IMR-90 (cell line): Measurements from ENCODE around the gene BYSL. TPM values are rescaled to one million over a fixed set of nuclear protein-coding genes. Genes with fewer than 3 reads are reported as not detected.

Experiments used
- ATAC-seq: fragments of 200-7000 bp; cut with Tn5 transposase; 2 replicates; pipeline ENCODE4 v1.9.1; 2020; ENCODE audit warnings: low read depth, mild to moderate bottlenecking, moderate library complexity
- BruUV-seq: library from RNA; stranded (reverse); fragments of 400-500 nt; replicated peaks from 2 replicates; lab custom pipeline; 2021; lab: Mats Ljungman, UMichigan
- CTCF ChIA-PET: fragments of 300-600 bp; formaldehyde crosslinking; extraction: SDS; loops from one replicate; lab custom pipeline; 2021; ENCODE audit warnings: antibody characterized with exemption; lab: Yijun Ruan, JAX
- POLR2A ChIA-PET: fragments of 300-600 bp; sonication (Branson Sonifier 250); formaldehyde crosslinking; loops from one replicate; lab custom pipeline; 2022; ENCODE audit warnings: antibody characterized with exemption; ENCODE audit not compliant: unreplicated experiment; lab: Charles Lee
- DNase-seq: peaks from one replicate; pipeline ENCODE4 v3.0.0; 2013
- H2AFZ ChIP-seq: replicated peaks from 2 replicates; pipeline ENCODE3; 2013; ENCODE audit warnings: low read length, mild to moderate bottlenecking; ENCODE audit not compliant: poor library complexity
- H2AK5ac ChIP-seq: 2 replicates; pipeline ENCODE4 v1.6.1; 2013; ENCODE audit warnings: low read depth, low read length, inconsistent platforms
- H2AK9ac ChIP-seq: replicated peaks from 2 replicates; pipeline ENCODE3; 2013; ENCODE audit warnings: mild to moderate bottlenecking, low read depth, low read length, moderate library complexity; ENCODE audit not compliant: poor library complexity
- H2BK120ac ChIP-seq: 2 replicates; pipeline ENCODE4 v1.6.1; 2013; ENCODE audit warnings: low read depth, low read length, inconsistent platforms
- H2BK15ac ChIP-seq: 3 replicates; pipeline ENCODE4 v1.6.1; 2013; ENCODE audit warnings: low read depth, low read length, inconsistent platforms
- H2BK20ac ChIP-seq: 2 replicates; pipeline ENCODE4 v1.6.1; 2013; ENCODE audit warnings: low read depth, mild to moderate bottlenecking, inconsistent platforms, low read length, moderate library complexity
- H2BK5ac ChIP-seq: 2 replicates; pipeline ENCODE4 v1.6.1; 2013; ENCODE audit warnings: mild to moderate bottlenecking, low read depth, low read length, inconsistent platforms; ENCODE audit not compliant: poor library complexity, severe bottlenecking
- H3K14ac ChIP-seq: replicated peaks from 2 replicates; pipeline ENCODE4 v1.6.1; 2013; ENCODE audit warnings: low read depth, low read length, inconsistent platforms
- H3K18ac ChIP-seq: 2 replicates; pipeline ENCODE4 v1.6.1; 2013; ENCODE audit warnings: low read depth, low read length, control low read depth
- H3K23ac ChIP-seq: 2 replicates; pipeline ENCODE4 v1.6.1; 2013; ENCODE audit warnings: low read depth, low read length, inconsistent platforms
- H3K27ac ChIP-seq: 2 replicates; pipeline ENCODE4 v1.5.1; 2013; ENCODE audit warnings: mild to moderate bottlenecking, control low read depth, low read length; ENCODE audit not compliant: insufficient read depth
- H3K27me3 ChIP-seq: 2 replicates; pipeline ENCODE4 v1.6.1; 2013; ENCODE audit warnings: low read length; ENCODE audit not compliant: control insufficient read depth, insufficient read depth
- H3K36me3 ChIP-seq: 2 replicates; pipeline ENCODE4 v1.6.1; 2013; ENCODE audit warnings: low read length, mixed read lengths; ENCODE audit not compliant: control insufficient read depth, insufficient read depth
- H3K4ac ChIP-seq: 2 replicates; pipeline ENCODE4 v1.6.1; 2013; ENCODE audit warnings: low read depth, low read length, inconsistent platforms
- H3K4me1 ChIP-seq: 2 replicates; pipeline ENCODE4 v1.6.1; 2013; ENCODE audit warnings: low read length, mixed read lengths; ENCODE audit not compliant: control insufficient read depth, insufficient read depth
- H3K4me2 ChIP-seq: 2 replicates; pipeline ENCODE4 v1.6.1; 2013; ENCODE audit warnings: low read depth, mild to moderate bottlenecking, control low read depth, low read length, moderate library complexity
- H3K4me3 ChIP-seq: 2 replicates; pipeline ENCODE4 v1.5.1; 2013; ENCODE audit warnings: low read depth, mild to moderate bottlenecking, control low read depth, low read length, moderate library complexity; ENCODE audit not compliant: insufficient read depth
- H3K56ac ChIP-seq: 2 replicates; pipeline ENCODE4 v1.6.1; 2013; ENCODE audit warnings: low read length, inconsistent platforms; ENCODE audit not compliant: insufficient read depth; ENCODE audit errors: extremely low read depth
- H3K79me1 ChIP-seq, 2 experiments: 2 replicates each; pipeline ENCODE4 v1.6.1; 2013; ENCODE audit warnings: low read length in 2 of 2, inconsistent platforms in 1 of 2, low read depth in 1 of 2
- H3K9ac ChIP-seq: 2 replicates; pipeline ENCODE4 v1.6.1; 2013; ENCODE audit warnings: low read depth, low read length, control low read depth
- H3K9me1 ChIP-seq: 2 replicates; pipeline ENCODE4 v1.6.1; 2013; ENCODE audit warnings: low read length, inconsistent platforms; ENCODE audit not compliant: insufficient read depth
- H3K9me3 ChIP-seq: 2 replicates; pipeline ENCODE4 v1.6.1; 2013; ENCODE audit warnings: low read length; ENCODE audit not compliant: control insufficient read depth, insufficient read depth
- H4K20me1 ChIP-seq: 2 replicates; pipeline ENCODE4 v1.6.1; 2013; ENCODE audit warnings: low read length, inconsistent platforms; ENCODE audit not compliant: insufficient read depth
- H4K5ac ChIP-seq: 2 replicates; pipeline ENCODE4 v1.6.1; 2013; ENCODE audit warnings: mild to moderate bottlenecking, low read depth, low read length, control low read depth
- H4K8ac ChIP-seq, 2 experiments: 2 replicates each; pipeline ENCODE4 v1.6.1; 2013; ENCODE audit warnings: low read depth in 2 of 2, low read length in 2 of 2, control low read depth in 1 of 2, inconsistent platforms in 1 of 2
- H4K91ac ChIP-seq: 2 replicates; pipeline ENCODE4 v1.6.1; 2013; ENCODE audit warnings: low read depth, low read length, inconsistent platforms; ENCODE audit not compliant: insufficient read depth
- MXI1 ChIP-seq: IDR thresholded peaks from 2 replicates; pipeline ENCODE4 v1.6.1; 2012; ENCODE audit warnings: low read depth, mild to moderate bottlenecking, low read length, moderate library complexity, borderline replicate concordance
- WGBS, 2 experiments: methylation state at CpG; one replicate each; pipeline versions ENCODE4 v1.1.5 to v1.1.7; 2013; ENCODE audit warnings: missing lambda C conversion rate in 2 of 2; ENCODE audit not compliant: insufficient read length in 1 of 2; ENCODE audit errors: extremely low coverage in 2 of 2; 5-methylcytosine and 5-hydroxymethylcytosine counted together
- dilution Hi-C: fragments of 300-500 bp; cut with HindIII; formaldehyde crosslinking; loops from one replicate; pipeline ENCODE4 v1.14.3; 2018; ENCODE audit warnings: low sequenced_read_pairs; ENCODE audit not compliant: unreplicated experiment
- in situ Hi-C: fragments of 300-500 bp; cut with MboI; formaldehyde crosslinking; loops from 3 replicates; pipeline ENCODE4 v1.14.3; 2019; ENCODE audit warnings: low sequenced_read_pairs, inconsistent platforms, mixed read lengths
- intact Hi-C: fragments of 100-400 bp; cut with micrococcal nuclease; formaldehyde crosslinking; loops from 2 replicates; pipeline ENCODE4 v1.10.0; 2022
- polyA plus RNA-seq, 3 experiments: library from polyadenylated mRNA; depleted of rRNA; stranded (reverse); fragments of >200 nt; gene quantifications; 2 replicates each; pipeline ENCODE4 v1.2.3, GENCODE V29; 2012; ENCODE audit warnings: low replicate concordance in 1 of 3
- total RNA-seq: library from RNA; depleted of rRNA; stranded (reverse); fragments of >200 nt; gene quantifications from 2 replicates; pipeline ENCODE4 v1.2.3, GENCODE V29; 2012
- TF ChIP-seq, protein P1 (sequence below): conservative IDR thresholded peaks from 2 replicates; pipeline ENCODE4 v1.5.1; 2012; ENCODE audit warnings: mild to moderate bottlenecking, low read depth, low read length, improper control_type of control experiment

BYSL gene
- total and polyA plus RNA-seq, 2 of the 4 experiments (the other 2 are of a cell fraction) = 26.7 to 36.3 TPM

DNA sequence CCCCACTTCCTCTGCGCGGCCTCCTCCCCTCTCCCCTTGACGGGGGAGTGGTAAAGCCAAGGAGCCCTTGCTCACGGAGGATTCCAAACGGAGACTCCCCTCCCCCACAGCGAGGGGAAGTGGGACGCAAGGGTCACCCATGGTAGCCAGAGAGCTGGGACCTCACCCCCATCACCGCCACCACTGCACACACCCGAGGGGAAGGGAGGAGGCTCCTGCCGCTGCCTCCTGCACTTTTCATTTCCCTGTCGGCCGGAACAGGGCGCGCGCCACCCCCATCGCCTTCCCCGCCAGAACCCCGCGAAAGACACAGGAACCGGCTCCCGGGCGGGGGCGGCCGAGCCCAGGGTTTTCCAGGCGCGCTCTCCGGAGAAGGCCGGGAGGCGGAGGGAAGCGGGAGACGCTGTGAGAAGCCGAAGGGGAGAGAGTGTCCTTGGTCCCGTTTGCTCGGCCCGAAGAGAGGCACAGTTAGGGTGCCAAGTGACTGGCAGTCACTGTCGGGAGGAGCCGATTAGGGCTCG is 19.5 kb downstream of the BYSL start:
- POLR2A ChIA-PET = no interaction called here
- Histone ChIP-seq H3K27me3 (no peaks in the 10 kb centered on the region), H2AK9ac (peak overlapping the region; percentile 99), H2BK5ac (peak overlapping the region; percentile 78), H2BK20ac (no peak overlapping the region), H3K9me3 (no peaks in the 10 kb centered on the region), H3K18ac (peak overlapping the region; percentile 34), H4K20me1 (peaks cover 40% of the 10 kb centered on the region), H3K4ac (peak overlapping the region; percentile 74), H3K9ac (peak overlapping the region; percentile 68), H3K79me1 (peaks cover 9 to 53% of the 10 kb centered on the region in 2 experiments; a peak in 3 of 4 replicates), H3K4me3 (peak overlapping the region; percentile 84), H3K36me3 (peaks cover 10% of the 10 kb centered on the region), H3K23ac (peak overlapping the region; percentile 98), H2AFZ (peak overlapping the region; percentile 95), H3K27ac (peak overlapping the region; percentile 76), H3K4me1 (peaks cover 30% of the 10 kb centered on the region), H2BK120ac (peak overlapping the region; percentile 65; the same call in 1 of the 2 replicates), H3K4me2 (peak overlapping the region; percentile 91), H3K14ac (peak overlapping the region; percentile 97), H4K5ac (peak overlapping the region; percentile 52), H3K56ac (peak overlapping the region; percentile 38; the same call in 1 of the 2 replicates), H2BK15ac (peak overlapping the region; percentile 74; the same call in 1 of the 3 replicates), H4K8ac (peak overlapping the region; percentile 62 to 68; a peak in 3 of 4 replicates), H3K9me1 (peaks cover 16% of the 10 kb centered on the region; the same call in 1 of the 2 replicates), H4K91ac (peak overlapping the region; percentile 76), H2AK5ac (peak overlapping the region; percentile 94)
- intact Hi-C loops = loop anchor here (1.0 kb wide), 1 partner anchor 103 kb away; no protein-coding TSS in a partner anchor
- WGBS, 2 experiments = 0% methylated on average over 19 of the region's 38 CpGs; no CpG with 5 or more reads in 1 of the 2 experiments
- ATAC-seq (peak; percentile 4), DNase-seq (peak; percentile 12)
- in situ Hi-C loops = no loop called here
- CTCF ChIA-PET = no interaction called here
- TF ChIP-seq, protein P1, sequence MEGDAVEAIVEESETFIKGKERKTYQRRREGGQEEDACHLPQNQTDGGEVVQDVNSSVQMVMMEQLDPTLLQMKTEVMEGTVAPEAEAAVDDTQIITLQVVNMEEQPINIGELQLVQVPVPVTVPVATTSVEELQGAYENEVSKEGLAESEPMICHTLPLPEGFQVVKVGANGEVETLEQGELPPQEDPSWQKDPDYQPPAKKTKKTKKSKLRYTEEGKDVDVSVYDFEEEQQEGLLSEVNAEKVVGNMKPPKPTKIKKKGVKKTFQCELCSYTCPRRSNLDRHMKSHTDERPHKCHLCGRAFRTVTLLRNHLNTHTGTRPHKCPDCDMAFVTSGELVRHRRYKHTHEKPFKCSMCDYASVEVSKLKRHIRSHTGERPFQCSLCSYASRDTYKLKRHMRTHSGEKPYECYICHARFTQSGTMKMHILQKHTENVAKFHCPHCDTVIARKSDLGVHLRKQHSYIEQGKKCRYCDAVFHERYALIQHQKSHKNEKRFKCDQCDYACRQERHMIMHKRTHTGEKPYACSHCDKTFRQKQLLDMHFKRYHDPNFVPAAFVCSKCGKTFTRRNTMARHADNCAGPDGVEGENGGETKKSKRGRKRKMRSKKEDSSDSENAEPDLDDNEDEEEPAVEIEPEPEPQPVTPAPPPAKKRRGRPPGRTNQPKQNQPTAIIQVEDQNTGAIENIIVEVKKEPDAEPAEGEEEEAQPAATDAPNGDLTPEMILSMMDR = no peak
- TF ChIP-seq MXI1 = peak; percentile 47; the same call in 1 of the 2 replicates
- dilution Hi-C loops = no loop called here
- no TSS peak for BruUV-seq
